GM12878 (cell line): ENCODE data around the gene ZNF264.

ENCODE experiments used
- ETV6 ChIP-seq, 2 experiments: fragments of 450-650 bp in 1 of 2; IDR thresholded peaks in 1 of 2; conservative IDR thresholded peaks in 1 of 2; 2 replicates each; pipeline ENCODE4 v1.6.1; 2014; ENCODE audit warnings: antibody characterized with exemption in 1 of 2, borderline replicate concordance in 1 of 2, low read depth in 1 of 2, mild to moderate bottlenecking in 1 of 2, moderate library complexity in 1 of 2
- POLR2AphosphoS5 ChIP-seq: IDR thresholded peaks from 2 replicates; pipeline ENCODE4 v1.6.1; 2011; ENCODE audit warnings: mild to moderate bottlenecking, low read length, inconsistent platforms
- POU2F2 ChIP-seq: IDR thresholded peaks from 3 replicates; pipeline ENCODE4 v1.6.1; 2011; ENCODE audit warnings: low read depth, mild to moderate bottlenecking, low read length, borderline replicate concordance
- SIN3A ChIP-seq: IDR thresholded peaks from 2 replicates; pipeline ENCODE4 v1.6.1; 2012; ENCODE audit warnings: low read depth, low read length, improper control_type of control experiment
- TF ChIP-seq, protein P1 (sequence below): IDR thresholded peaks from 2 replicates; pipeline ENCODE4 v1.6.1; 2011; ENCODE audit warnings: mild to moderate bottlenecking, low read depth, low read length, moderate library complexity; ENCODE audit not compliant: insufficient replicate concordance
- TF ChIP-seq, protein P2 (sequence below), 3 experiments: IDR thresholded peaks in 2 of 3; conservative IDR thresholded peaks in 1 of 3; 2 replicates each; pipeline ENCODE4 v1.5.1; 2011; ENCODE audit warnings: low read depth in 3 of 3, low read length in 3 of 3, mild to moderate bottlenecking in 3 of 3, control low read depth in 2 of 3, moderate library complexity in 2 of 3, inconsistent platforms in 1 of 3, mixed read lengths in 1 of 3; ENCODE audit not compliant: control insufficient read depth in 2 of 3, insufficient read depth in 1 of 3; ENCODE audit errors: extremely low read depth in 1 of 3

DNA sequence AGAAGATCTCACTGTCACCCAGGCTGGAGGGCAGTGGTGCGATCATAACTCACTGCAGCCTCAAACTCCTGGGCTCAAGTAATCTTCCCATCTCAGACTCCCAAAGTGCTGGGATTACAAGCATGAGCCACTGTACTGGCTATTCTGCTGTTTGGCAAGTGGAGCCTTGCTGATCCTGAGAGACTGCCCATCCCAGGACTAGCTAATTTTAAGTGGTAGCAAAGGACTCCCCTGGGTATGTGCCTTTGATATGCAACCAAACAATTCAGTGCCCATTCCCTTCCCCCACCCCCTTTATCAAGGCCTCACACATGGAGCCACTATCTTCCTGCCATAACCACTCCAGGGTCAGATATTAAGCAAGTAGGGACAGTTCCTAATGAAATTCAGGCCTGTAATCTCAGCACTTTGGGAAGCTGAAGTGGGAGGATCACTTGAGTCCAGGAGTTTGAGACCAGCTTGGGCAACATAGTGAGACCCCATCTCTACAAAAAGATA lies 72.0 kb downstream of the ZNF264 start:
- TF ChIP-seq POU2F2, result no peak
- TF ChIP-seq, protein P1, sequence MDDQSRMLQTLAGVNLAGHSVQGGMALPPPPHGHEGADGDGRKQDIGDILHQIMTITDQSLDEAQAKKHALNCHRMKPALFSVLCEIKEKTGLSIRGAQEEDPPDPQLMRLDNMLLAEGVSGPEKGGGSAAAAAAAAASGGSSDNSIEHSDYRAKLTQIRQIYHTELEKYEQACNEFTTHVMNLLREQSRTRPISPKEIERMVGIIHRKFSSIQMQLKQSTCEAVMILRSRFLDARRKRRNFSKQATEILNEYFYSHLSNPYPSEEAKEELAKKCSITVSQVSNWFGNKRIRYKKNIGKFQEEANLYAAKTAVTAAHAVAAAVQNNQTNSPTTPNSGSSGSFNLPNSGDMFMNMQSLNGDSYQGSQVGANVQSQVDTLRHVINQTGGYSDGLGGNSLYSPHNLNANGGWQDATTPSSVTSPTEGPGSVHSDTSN, result no peak
- TF ChIP-seq ETV6 (conservative IDR thresholded peaks at IDR 0.05 in 1 of 2, IDR thresholded peaks at IDR 0.05 in 1 of 2; ENCODE audit: borderline replicate concordance in 1 of 2, low read depth in 1 of 2), result no peak
- no peak for TF ChIP-seq POLR2AphosphoS5
- TF ChIP-seq SIN3A, result no peak
- TF ChIP-seq, protein P2, sequence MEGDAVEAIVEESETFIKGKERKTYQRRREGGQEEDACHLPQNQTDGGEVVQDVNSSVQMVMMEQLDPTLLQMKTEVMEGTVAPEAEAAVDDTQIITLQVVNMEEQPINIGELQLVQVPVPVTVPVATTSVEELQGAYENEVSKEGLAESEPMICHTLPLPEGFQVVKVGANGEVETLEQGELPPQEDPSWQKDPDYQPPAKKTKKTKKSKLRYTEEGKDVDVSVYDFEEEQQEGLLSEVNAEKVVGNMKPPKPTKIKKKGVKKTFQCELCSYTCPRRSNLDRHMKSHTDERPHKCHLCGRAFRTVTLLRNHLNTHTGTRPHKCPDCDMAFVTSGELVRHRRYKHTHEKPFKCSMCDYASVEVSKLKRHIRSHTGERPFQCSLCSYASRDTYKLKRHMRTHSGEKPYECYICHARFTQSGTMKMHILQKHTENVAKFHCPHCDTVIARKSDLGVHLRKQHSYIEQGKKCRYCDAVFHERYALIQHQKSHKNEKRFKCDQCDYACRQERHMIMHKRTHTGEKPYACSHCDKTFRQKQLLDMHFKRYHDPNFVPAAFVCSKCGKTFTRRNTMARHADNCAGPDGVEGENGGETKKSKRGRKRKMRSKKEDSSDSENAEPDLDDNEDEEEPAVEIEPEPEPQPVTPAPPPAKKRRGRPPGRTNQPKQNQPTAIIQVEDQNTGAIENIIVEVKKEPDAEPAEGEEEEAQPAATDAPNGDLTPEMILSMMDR (IDR thresholded peaks at IDR 0.05 in 2 of 3, conservative IDR thresholded peaks at IDR 0.05 in 1 of 3; ENCODE audit: control insufficient read depth in 2 of 3, extremely low read depth in 1 of 3, insufficient read depth in 1 of 3, low read depth in 3 of 3, low read length in 3 of 3), result no peak
